ENCODE measurements around the gene IDI2. TPM values are rescaled to one million over a fixed set of nuclear protein-coding genes. Genes with fewer than 3 reads are reported as not detected.

The IDI2 gene
- total RNA-seq, 1 experiment from 2014 or later, result not detected

GRCh38 chr10:976316-976715 is 49.3 kb downstream of the IDI2 start:
- Histone ChIP-seq H3K9me3 (ENCODE audit: control insufficient read depth in 1 of 2, insufficient read depth in 1 of 2, low read depth in 1 of 2, low read length in 2 of 2) (peaks cover 12 to 18% of the 10 kb centered on the region in 2 experiments; a peak in 2 of 4 replicates), H3K27me3 (ENCODE audit: insufficient read depth, low read length) (no peaks in the 10 kb centered on the region), H3K4me1 (ENCODE audit: control insufficient read depth in 1 of 2, insufficient read depth in 2 of 2, low read length in 2 of 2) (no peaks in the 10 kb centered on the region), H3K79me2 (ENCODE audit: insufficient read depth, low read length) (no peaks in the 10 kb centered on the region), H3K4me3 (replicated peaks in 1 of 2; ENCODE audit: low read depth in 1 of 2, low read length in 2 of 2) (no peak overlapping the region), H4K20me1 (ENCODE audit: insufficient read depth) (no peaks in the 10 kb centered on the region), H3K4me2 (ENCODE audit: low read length) (no peak overlapping the region), H3K27ac (ENCODE audit: low read depth, low read length) (no peak overlapping the region), H3K9me2 (ENCODE audit: insufficient read depth) (no peaks in the 10 kb centered on the region), H2AFZ (ENCODE audit: low read depth, low read length, poor library complexity, severe bottlenecking) (no peak overlapping the region), H3K9ac (ENCODE audit: low read length) (no peak overlapping the region), H3K36me3 (ENCODE audit: control insufficient read depth in 1 of 2, insufficient read depth in 2 of 2, low read length in 2 of 2) (no peaks in the 10 kb centered on the region; a peak in 1 of 4 replicates)
- ATAC-seq (no peak), DNase-seq (ENCODE audit: low read depth, low spot score) (no peak)
- no TSS peak for BruUV-seq (replicated peaks)
- intact Hi-C loops (cut with micrococcal nuclease), result no loop called here
- CTCF ChIA-PET, result no interaction called here
- POLR2A ChIA-PET, result no interaction called here
- TF ChIP-seq MAX (IDR thresholded peaks at IDR 0.05) (no peak), REST (IDR thresholded peaks at IDR 0.05; ENCODE audit: low read depth) (no peak), TCF7L2 (IDR thresholded peaks at IDR 0.05; ENCODE audit: borderline replicate concordance, extremely low read depth, insufficient read depth, insufficient read length) (no peak), SRF (IDR thresholded peaks at IDR 0.05; ENCODE audit: low read depth) (no peak), SP1 (IDR thresholded peaks at IDR 0.05; ENCODE audit: low read depth) (no peak), YY1 (IDR thresholded peaks at IDR 0.05; ENCODE audit: extremely low read depth, insufficient replicate concordance, low read depth, low read length) (no peak), EZH2phosphoT487 (IDR thresholded peaks at IDR 0.05; ENCODE audit: borderline replicate concordance) (no peak), CBX3 (IDR thresholded peaks at IDR 0.05; ENCODE audit: low read depth) (no peak), RAD21 (IDR thresholded peaks at IDR 0.05; ENCODE audit: low read depth) (no peak), ELF1 (IDR thresholded peaks at IDR 0.05; ENCODE audit: borderline replicate concordance, low read depth) (no peak), ATF3 (IDR thresholded peaks at IDR 0.05) (no peak), CEBPB (IDR thresholded peaks at IDR 0.05; ENCODE audit: low read depth) (no peak), JUND (IDR thresholded peaks at IDR 0.05) (no peak), FOSL1 (IDR thresholded peaks at IDR 0.05; ENCODE audit: low read depth) (no peak), SIN3A (IDR thresholded peaks at IDR 0.05; ENCODE audit: low read depth) (no peak), ZFX (IDR thresholded peaks at IDR 0.05) (no peak), ZNF274 (IDR thresholded peaks at IDR 0.05; ENCODE audit: low read depth, low read length) (no peak)
- RAD21 ChIA-PET (ENCODE audit: low non-redundant PET in 1 of 2, low total read pairs in 2 of 2, uncharacterized antibody in 2 of 2, unreplicated experiment in 2 of 2), result no interaction called here
